Measurements from ENCODE around the gene HABP2. TPM values are rescaled to one million over a fixed set of nuclear protein-coding genes. Genes with fewer than 3 reads are reported as not detected.

HABP2 gene
- polyA plus RNA-seq, 1 of the 3 experiments (the other 2 are of a cell fraction) = not detected

- H3K4me3 ChIP-seq (ENCODE audit: low read depth in 2 of 2, low read length in 1 of 2) = no peak overlapping the region
- no peak for DNase-seq
- no peaks in the 10 kb centered on the region for H3K27me3 ChIP-seq (ENCODE audit: insufficient read depth)
- no peak overlapping the region for H3K4me2 ChIP-seq
- ChIA-PET CTCF (no interaction called here), POLR2A (no interaction called here)
- H3K9ac ChIP-seq = no peak overlapping the region
- H4K20me1 ChIP-seq (ENCODE audit: insufficient read depth) = no peaks in the 10 kb centered on the region
- no peaks in the 10 kb centered on the region for H3K4me1 ChIP-seq (ENCODE audit: control insufficient read depth in 1 of 2, insufficient read depth in 2 of 2, low read depth in 1 of 2, low read length in 1 of 2)
- no peak overlapping the region for H3K27ac ChIP-seq (ENCODE audit: low read depth in 2 of 2, low read length in 1 of 2)
- no peaks in the 10 kb centered on the region for H3K9me2 ChIP-seq
- 75% methylated on average over 6 of the region's 6 CpGs for WGBS (ENCODE audit: low lambda C conversion rate)
- H3F3A ChIP-seq (replicated peaks; ENCODE audit: insufficient read depth) = no peaks in the 10 kb centered on the region
- H2AFZ ChIP-seq (ENCODE audit: low read depth) = no peak overlapping the region
- TF ChIP-seq RFX5 (IDR thresholded peaks at IDR 0.05; ENCODE audit: low read length) (no peak), IRF3 (IDR thresholded peaks at IDR 0.05; ENCODE audit: low read depth, low read length) (no peak), TEAD4 (IDR thresholded peaks at IDR 0.05; ENCODE audit: borderline replicate concordance, insufficient read depth) (no peak), FOXM1 (IDR thresholded peaks at IDR 0.05; ENCODE audit: low read depth) (no peak), RCOR1 (IDR thresholded peaks at IDR 0.05; ENCODE audit: low read length) (no peak), TAF1 (IDR thresholded peaks at IDR 0.05; ENCODE audit: borderline replicate concordance, low read depth, low read length) (no peak), GATA2 (CRISPR knock-in tag; IDR thresholded peaks at IDR 0.05) (no peak), REST (IDR thresholded peaks at IDR 0.05; ENCODE audit: low read depth, low read length) (no peak), NRF1 (IDR thresholded peaks at IDR 0.05; ENCODE audit: low read depth, low read length) (no peak)
- H3K79me2 ChIP-seq (ENCODE audit: insufficient read depth) = no peaks in the 10 kb centered on the region
- H3K36me3 ChIP-seq (replicated peaks in 1 of 2; ENCODE audit: control insufficient read depth in 1 of 2, insufficient read depth in 2 of 2, low read length in 1 of 2) = no peaks in the 10 kb centered on the region
- H3K9me3 ChIP-seq = no peaks in the 10 kb centered on the region
Observed at GRCh38 chr10:113533801-113534200, 19.1 kb upstream of the HABP2 start.

GRCh38 chr10:113534423-113534822 lies 18.4 kb upstream of the HABP2 start:
- no peak overlapping the region for H3K4me3 ChIP-seq (ENCODE audit: low read depth in 2 of 2, low read length in 1 of 2)
- H3K79me2 ChIP-seq (ENCODE audit: insufficient read depth) = no peaks in the 10 kb centered on the region
- TF ChIP-seq SMC3 (IDR thresholded peaks at IDR 0.05; ENCODE audit: low read depth, low read length) (no peak), RCOR1 (IDR thresholded peaks at IDR 0.05; ENCODE audit: low read length) (no peak), NFIC (IDR thresholded peaks at IDR 0.05; ENCODE audit: borderline replicate concordance) (no peak), GATA2 (CRISPR knock-in tag; IDR thresholded peaks at IDR 0.05) (no peak), PBX3 (IDR thresholded peaks at IDR 0.05) (no peak), FOSL2 (IDR thresholded peaks at IDR 0.05; ENCODE audit: borderline replicate concordance, low read depth) (no peak), FOXJ3 (CRISPR knock-in tag; IDR thresholded peaks at IDR 0.05) (no peak)
- H3K9ac ChIP-seq = no peak overlapping the region
- H3K36me3 ChIP-seq (replicated peaks in 1 of 2; ENCODE audit: control insufficient read depth in 1 of 2, insufficient read depth in 2 of 2, low read length in 1 of 2) = no peaks in the 10 kb centered on the region
- DNase-seq = no peak
- no peaks in the 10 kb centered on the region for H3K27me3 ChIP-seq (ENCODE audit: insufficient read depth)
- peaks cover 0 to 5% of the 10 kb centered on the region in 2 experiments; a peak in 1 of 4 replicates for H3K4me1 ChIP-seq (ENCODE audit: control insufficient read depth in 1 of 2, insufficient read depth in 2 of 2, low read depth in 1 of 2, low read length in 1 of 2)
- H3K4me2 ChIP-seq = no peak overlapping the region
- no peaks in the 10 kb centered on the region for H4K20me1 ChIP-seq (ENCODE audit: insufficient read depth)
- H3K9me2 ChIP-seq = no peaks in the 10 kb centered on the region
- H2AFZ ChIP-seq (ENCODE audit: low read depth) = no peak overlapping the region
- WGBS (ENCODE audit: low lambda C conversion rate) = 87% methylated on average over 4 of the region's 4 CpGs
- ChIA-PET CTCF (interaction anchor here (1.6 kb wide), 1 partner anchor 29 kb away, joined by 6 read pairs; no protein-coding TSS in a partner anchor), POLR2A (no interaction called here)
- H3K27ac ChIP-seq (ENCODE audit: low read depth in 2 of 2, low read length in 1 of 2) = no peak overlapping the region
- no peaks in the 10 kb centered on the region for H3K9me3 ChIP-seq
- no peaks in the 10 kb centered on the region for H3F3A ChIP-seq (replicated peaks; ENCODE audit: insufficient read depth)

All from SK-N-SH (cell line).